ENCODE results near the gene ZRSR2.

ZRSR2 gene

GRCh38 chrX:15848576-15848975 lies 58.3 kb downstream of the ZRSR2 start:
- peak; percentile 7 for DNase-seq (ENCODE audit: low read depth)
- TF ChIP-seq, protein P1, sequence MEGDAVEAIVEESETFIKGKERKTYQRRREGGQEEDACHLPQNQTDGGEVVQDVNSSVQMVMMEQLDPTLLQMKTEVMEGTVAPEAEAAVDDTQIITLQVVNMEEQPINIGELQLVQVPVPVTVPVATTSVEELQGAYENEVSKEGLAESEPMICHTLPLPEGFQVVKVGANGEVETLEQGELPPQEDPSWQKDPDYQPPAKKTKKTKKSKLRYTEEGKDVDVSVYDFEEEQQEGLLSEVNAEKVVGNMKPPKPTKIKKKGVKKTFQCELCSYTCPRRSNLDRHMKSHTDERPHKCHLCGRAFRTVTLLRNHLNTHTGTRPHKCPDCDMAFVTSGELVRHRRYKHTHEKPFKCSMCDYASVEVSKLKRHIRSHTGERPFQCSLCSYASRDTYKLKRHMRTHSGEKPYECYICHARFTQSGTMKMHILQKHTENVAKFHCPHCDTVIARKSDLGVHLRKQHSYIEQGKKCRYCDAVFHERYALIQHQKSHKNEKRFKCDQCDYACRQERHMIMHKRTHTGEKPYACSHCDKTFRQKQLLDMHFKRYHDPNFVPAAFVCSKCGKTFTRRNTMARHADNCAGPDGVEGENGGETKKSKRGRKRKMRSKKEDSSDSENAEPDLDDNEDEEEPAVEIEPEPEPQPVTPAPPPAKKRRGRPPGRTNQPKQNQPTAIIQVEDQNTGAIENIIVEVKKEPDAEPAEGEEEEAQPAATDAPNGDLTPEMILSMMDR (conservative IDR thresholded peaks at IDR 0.05; ENCODE audit: control insufficient read depth, insufficient read depth, low read depth, low read length): no peak
- no peak overlapping the region for H3K4me3 ChIP-seq (ENCODE audit: control insufficient read depth, low read depth, low read length)

DNA sequence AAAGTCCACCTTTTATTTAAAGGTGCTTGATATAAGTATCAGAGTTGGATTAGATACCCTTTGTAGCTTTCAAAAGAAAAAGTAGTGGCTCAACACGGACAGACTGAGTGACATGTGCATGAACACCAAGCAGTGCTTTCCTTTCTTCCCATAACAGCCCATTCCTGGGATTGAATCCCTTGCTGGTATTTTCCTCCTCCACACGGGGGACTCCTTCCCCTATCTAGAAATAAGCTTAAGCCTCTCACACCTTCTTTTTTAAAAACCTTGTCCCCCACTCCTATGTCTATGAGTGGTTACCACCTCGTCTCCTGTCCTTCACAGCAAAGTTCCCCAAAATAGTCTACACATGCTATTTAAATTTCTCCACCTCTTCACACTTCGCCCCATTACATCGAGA lies 59.3 kb downstream of the ZRSR2 start:
- no peak overlapping the region for H3K4me3 ChIP-seq (ENCODE audit: control insufficient read depth, low read depth, low read length)
- DNase-seq (ENCODE audit: low read depth): peak; percentile 18
- TF ChIP-seq, protein P1 (conservative IDR thresholded peaks at IDR 0.05; ENCODE audit: control insufficient read depth, insufficient read depth, low read depth, low read length): peak; percentile 38

DNA sequence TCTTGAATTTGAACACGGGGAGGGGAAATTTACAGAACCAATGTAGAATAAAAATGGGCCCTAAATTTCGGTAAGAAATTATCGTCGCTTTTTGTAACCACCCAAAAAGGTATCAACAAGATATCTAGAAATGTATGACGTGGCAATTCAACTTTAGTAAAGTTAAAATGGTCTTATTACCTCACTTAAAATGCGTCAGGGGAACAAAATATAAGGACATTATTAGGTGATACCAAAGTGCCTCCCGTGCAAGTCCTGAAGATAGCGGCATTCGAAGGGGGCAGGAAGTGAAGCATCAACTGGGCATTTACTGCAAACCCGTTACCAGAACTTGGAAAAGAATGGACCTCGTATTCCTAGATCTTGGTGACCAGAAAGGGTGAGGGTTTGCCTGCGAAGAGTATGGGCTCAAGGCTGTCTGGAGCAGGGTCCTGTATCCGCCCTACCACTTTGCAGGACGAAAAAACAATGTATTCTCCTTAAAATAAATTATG lies 63.3 kb downstream of the ZRSR2 start:
- TF ChIP-seq, protein P1 (conservative IDR thresholded peaks at IDR 0.05; ENCODE audit: control insufficient read depth, insufficient read depth, low read depth, low read length): no peak
- H3K4me3 ChIP-seq (ENCODE audit: control insufficient read depth, low read depth, low read length): peak overlapping the region; percentile 47
- peak; percentile 5 for DNase-seq (ENCODE audit: low read depth)

- DNase-seq (ENCODE audit: low read depth): peak; percentile 3
- H3K4me3 ChIP-seq (ENCODE audit: control insufficient read depth, low read depth, low read length): peak overlapping the region; percentile 47
- TF ChIP-seq, protein P1 (conservative IDR thresholded peaks at IDR 0.05; ENCODE audit: control insufficient read depth, insufficient read depth, low read depth, low read length): no peak
Measured at GRCh38 chrX:15854080-15854655, 63.9 kb downstream of the ZRSR2 start.

- DNase-seq (ENCODE audit: low read depth): peak; percentile 84
- H3K4me3 ChIP-seq (ENCODE audit: control insufficient read depth, low read depth, low read length): peak within 1 kb of the TSS; percentile 63
- TF ChIP-seq, protein P1 (conservative IDR thresholded peaks at IDR 0.05; ENCODE audit: control insufficient read depth, insufficient read depth, low read depth, low read length): no peak
Measured at GRCh38 chrX:15854712-15855567, 64.7 kb downstream of the ZRSR2 start, which contains the start of gene AP1S2. Gene AP1S2, minus strand, starts transcription at chrX:15854813. Its CDS starts 2,289 bp downstream, at chrX:15852524.

DNA sequence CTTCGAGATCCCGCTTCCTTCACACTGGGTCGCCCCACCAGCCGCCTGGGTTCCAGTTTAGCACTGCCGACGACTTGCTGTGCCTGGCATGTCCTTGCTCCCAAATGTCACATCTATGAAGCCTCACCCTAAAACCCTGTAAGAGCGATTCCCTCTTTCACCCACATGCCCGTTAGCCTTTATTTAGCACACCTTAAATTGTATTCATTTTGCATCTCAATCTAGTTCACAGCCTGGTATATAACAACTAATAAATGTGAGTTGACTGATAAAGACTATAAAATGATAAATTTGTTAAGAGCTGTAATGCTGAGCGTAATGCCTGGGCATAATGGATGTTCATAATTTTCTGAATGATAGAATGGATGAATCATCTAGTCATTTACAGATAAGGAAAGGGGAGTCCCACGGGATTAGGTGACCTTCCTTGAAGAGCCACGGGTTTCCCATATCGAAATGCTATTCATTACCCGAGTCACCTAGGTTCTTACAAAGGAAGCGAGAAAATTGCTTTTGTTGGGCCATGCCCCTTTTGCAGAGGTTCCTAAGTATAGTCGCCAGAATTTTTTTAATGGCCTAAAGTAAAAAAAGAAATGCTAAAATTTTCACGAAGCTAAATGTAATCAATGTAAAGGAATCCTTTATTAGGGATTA lies 65.4 kb downstream of the ZRSR2 start:
- TF ChIP-seq, protein P1 (conservative IDR thresholded peaks at IDR 0.05; ENCODE audit: control insufficient read depth, insufficient read depth, low read depth, low read length): no peak
- DNase-seq (ENCODE audit: low read depth): no peak
- peak overlapping the region; percentile 63 for H3K4me3 ChIP-seq (ENCODE audit: control insufficient read depth, low read depth, low read length)

Data from fibroblast of mammary gland (primary cell).